ENCODE results near the gene HARBI1. TPM values are rescaled to one million over a fixed set of nuclear protein-coding genes. Genes with fewer than 3 reads are reported as not detected.

HARBI1 gene
- total RNA-seq, 1 experiment from 2014 or later: 6.3 TPM

GRCh38 chr11:46557684-46558151 is 59.3 kb downstream of the HARBI1 start:
- Histone ChIP-seq H2BK120ac (ENCODE audit: low read depth, low read length, poor library complexity, severe bottlenecking) (no peak overlapping the region), H3K23ac (ENCODE audit: insufficient read length, low read depth, low read length) (no peak overlapping the region), H2BK20ac (ENCODE audit: low read depth, low read length, poor library complexity, severe bottlenecking) (no peak overlapping the region), H2BK15ac (ENCODE audit: low read depth, low read length) (no peak overlapping the region), H3K14ac (ENCODE audit: insufficient read depth, low read length) (no peak overlapping the region), H3K9me3 (ENCODE audit: control insufficient read depth, low read depth, low read length) (no peaks in the 10 kb centered on the region), H2BK5ac (ENCODE audit: insufficient read length, low read length) (no peak overlapping the region), H4K5ac (ENCODE audit: insufficient read length, low read depth, low read length) (no peak overlapping the region), H2AFZ (ENCODE audit: low read length) (no peak overlapping the region), H3K56ac (ENCODE audit: insufficient read length, low read depth, low read length) (no peak overlapping the region), H3K4me1 (ENCODE audit: insufficient read depth, low read length) (peaks cover 3% of the 10 kb centered on the region; the same call in 1 of the 2 replicates), H3K4me2 (ENCODE audit: insufficient read depth, insufficient read length, low read length) (no peak overlapping the region), H3K18ac (ENCODE audit: insufficient read length, low read depth, low read length) (no peak overlapping the region), H3K4ac (ENCODE audit: low read depth, low read length) (no peak overlapping the region), H2BK12ac (ENCODE audit: insufficient read length, low read depth, low read length) (no peak overlapping the region), H3K23me2 (ENCODE audit: insufficient read length, low read depth, low read length, poor library complexity, severe bottlenecking) (no peaks in the 10 kb centered on the region), H3T11ph (ENCODE audit: low read length) (no peak overlapping the region), H3K79me1 (ENCODE audit: insufficient read depth, low read depth, low read length, poor library complexity, severe bottlenecking) (peaks cover 4% of the 10 kb centered on the region), H4K91ac (ENCODE audit: insufficient read length, low read depth, low read length) (no peak overlapping the region), H3K27ac (ENCODE audit: insufficient read length, low read depth, low read length) (no peak overlapping the region), H4K8ac (replicated peaks; ENCODE audit: insufficient read length, low read depth, low read length) (no peak overlapping the region), H3K27me3 (ENCODE audit: insufficient read depth, low read length) (no peaks in the 10 kb centered on the region), H2AK5ac (ENCODE audit: insufficient read length, low read length) (no peak overlapping the region), H3K9ac (ENCODE audit: extremely low read depth, insufficient read length, low read length) (no peak overlapping the region), H4K20me1 (ENCODE audit: control insufficient read depth, insufficient read depth, insufficient read length) (no peaks in the 10 kb centered on the region), H3K79me2 (ENCODE audit: insufficient read depth, low read length) (peaks cover 1% of the 10 kb centered on the region; the same call in 1 of the 2 replicates)
- no peak overlapping the region for H3K4me3 Mint-ChIP-seq
- no CpG with 5 or more reads among the region's 7 CpGs for WGBS (ENCODE audit: extremely low coverage, insufficient read length, low lambda C conversion rate)
- TF ChIP-seq, protein P1, sequence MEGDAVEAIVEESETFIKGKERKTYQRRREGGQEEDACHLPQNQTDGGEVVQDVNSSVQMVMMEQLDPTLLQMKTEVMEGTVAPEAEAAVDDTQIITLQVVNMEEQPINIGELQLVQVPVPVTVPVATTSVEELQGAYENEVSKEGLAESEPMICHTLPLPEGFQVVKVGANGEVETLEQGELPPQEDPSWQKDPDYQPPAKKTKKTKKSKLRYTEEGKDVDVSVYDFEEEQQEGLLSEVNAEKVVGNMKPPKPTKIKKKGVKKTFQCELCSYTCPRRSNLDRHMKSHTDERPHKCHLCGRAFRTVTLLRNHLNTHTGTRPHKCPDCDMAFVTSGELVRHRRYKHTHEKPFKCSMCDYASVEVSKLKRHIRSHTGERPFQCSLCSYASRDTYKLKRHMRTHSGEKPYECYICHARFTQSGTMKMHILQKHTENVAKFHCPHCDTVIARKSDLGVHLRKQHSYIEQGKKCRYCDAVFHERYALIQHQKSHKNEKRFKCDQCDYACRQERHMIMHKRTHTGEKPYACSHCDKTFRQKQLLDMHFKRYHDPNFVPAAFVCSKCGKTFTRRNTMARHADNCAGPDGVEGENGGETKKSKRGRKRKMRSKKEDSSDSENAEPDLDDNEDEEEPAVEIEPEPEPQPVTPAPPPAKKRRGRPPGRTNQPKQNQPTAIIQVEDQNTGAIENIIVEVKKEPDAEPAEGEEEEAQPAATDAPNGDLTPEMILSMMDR (conservative IDR thresholded peaks at IDR 0.05): no peak
- H3K27ac Mint-ChIP-seq: peak overlapping the region in 2 of 3 experiments; percentile 33 to 37; a peak in 2 of 7 replicates
- H3K4me1 Mint-ChIP-seq: peaks cover 18 to 35% of the 10 kb centered on the region in 2 experiments
- no peaks in the 10 kb centered on the region for H3K9me3 Mint-ChIP-seq
- no peaks in the 10 kb centered on the region for H3K27me3 Mint-ChIP-seq (ENCODE audit: low read depth)
- no peaks in the 10 kb centered on the region for H3K36me3 Mint-ChIP-seq (ENCODE audit: insufficient read depth in 1 of 3, low read depth in 3 of 3)
- no peak for DNase-seq
